ENCODE results near the gene PYURF.
"Not testable (repeated sequence)": the region's sequence is repeated elsewhere in the genome, so short reads cannot be mapped to it uniquely, and the experiment has no call there.

Gene PYURF, protein sequence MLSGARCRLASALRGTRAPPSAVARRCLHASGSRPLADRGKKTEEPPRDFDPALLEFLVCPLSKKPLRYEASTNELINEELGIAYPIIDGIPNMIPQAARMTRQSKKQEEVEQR

DNA sequence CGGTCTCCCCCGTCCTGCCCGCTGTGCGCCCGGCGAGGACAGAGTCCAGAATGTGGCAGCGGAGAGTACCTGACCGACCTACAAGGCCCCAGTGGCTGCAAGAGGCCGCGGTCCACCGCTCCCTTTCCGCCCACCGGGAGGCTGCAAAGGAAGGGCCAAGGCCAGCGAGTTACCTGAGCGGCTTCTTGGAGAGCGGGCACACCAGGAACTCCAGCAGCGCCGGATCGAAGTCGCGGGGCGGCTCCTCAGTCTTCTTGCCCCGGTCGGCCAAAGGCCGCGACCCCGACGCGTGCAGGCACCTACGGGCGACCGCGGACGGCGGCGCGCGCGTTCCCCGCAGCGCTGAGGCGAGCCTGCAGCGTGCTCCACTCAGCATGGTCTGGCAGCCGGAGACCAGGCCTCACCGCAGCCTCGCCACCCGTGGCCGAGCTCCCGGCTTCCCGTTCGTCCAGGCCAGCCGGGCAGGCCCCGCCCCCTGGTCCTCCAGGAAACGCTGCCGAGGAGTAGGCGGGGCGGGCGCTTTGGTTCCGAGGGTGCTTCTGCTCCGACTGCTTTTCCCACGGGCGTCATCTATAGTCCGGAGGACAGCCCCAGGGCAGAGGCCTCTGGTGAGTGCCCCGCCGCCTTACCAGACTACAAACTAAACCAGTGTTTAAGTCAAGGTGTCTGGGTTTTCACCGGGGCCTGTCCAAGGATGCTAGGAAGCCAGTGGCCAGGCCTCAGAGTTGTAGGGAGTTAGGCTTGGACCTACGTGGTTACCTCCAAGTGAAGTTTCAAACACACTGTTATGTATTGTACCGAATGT, at the start of gene PYURF:
Gene PYURF (minus strand): TSS at position 452 of the 805 bp plus-strand sequence. CDS start 76 bp downstream, at position 376.
- peaks cover 43% of the 10 kb centered on the region for H3K4me1 Mint-ChIP-seq (ENCODE audit: low read depth)
- H3K27ac Mint-ChIP-seq: peak within 1 kb of the TSS; percentile 89
- no peaks in the 10 kb centered on the region for H3K9me3 Mint-ChIP-seq
- H3K4me3 Mint-ChIP-seq: peak within 1 kb of the TSS; percentile 96
- H3K36me3 Mint-ChIP-seq (ENCODE audit: low read depth): peaks cover 14% of the 10 kb centered on the region
- no peaks in the 10 kb centered on the region for H3K27me3 Mint-ChIP-seq

DNA sequence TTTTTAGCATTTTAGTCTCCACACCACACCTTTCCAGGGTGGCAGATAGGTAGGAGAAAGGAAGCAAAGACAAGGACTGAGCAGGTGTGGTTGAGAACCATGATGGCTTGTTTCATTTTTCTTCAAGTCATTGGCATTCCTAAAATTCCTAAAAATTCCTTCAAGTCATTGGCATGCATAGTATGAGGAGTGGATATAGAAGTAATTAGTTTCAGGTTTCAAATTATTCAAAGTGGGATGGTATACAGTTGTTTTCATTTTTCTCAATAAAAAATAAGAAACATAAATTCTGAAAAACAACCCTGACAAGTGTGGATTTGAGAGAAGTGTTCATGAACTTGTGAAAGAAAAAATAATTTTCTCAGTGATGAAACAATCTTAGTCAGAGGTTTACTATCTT, 46.4 kb upstream of the PYURF start:
- Mint-ChIP-seq H3K27ac (no peak overlapping the region), H3K36me3 (ENCODE audit: low read depth) (no peaks in the 10 kb centered on the region)

DNA sequence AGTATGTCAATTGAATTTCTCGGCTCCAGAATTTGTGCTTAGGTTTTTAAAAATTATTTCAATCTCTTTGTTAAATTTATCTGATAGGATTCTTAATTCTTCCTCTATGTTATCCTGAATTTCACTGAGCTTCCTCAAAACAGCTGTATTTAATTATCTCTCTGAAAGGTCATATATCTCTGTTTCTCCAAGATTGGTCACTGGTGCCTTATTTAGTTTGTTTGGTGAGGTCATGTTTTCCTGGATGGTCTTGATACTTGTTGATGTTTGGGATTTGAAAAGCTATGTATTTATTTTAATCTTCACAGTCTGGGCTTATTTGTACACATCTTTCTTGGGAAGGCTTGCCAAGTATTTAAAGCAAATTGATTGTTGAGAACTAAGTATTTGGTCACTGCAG, 44.0 kb upstream of the PYURF start:
- no peaks in the 10 kb centered on the region for H3K27me3 Mint-ChIP-seq
- H3K27ac Mint-ChIP-seq: no peak overlapping the region
- H3K36me3 Mint-ChIP-seq (ENCODE audit: low read depth): no peaks in the 10 kb centered on the region
- H3K9me3 Mint-ChIP-seq: no peaks in the 10 kb centered on the region
- no peaks in the 10 kb centered on the region for H3K4me1 Mint-ChIP-seq (ENCODE audit: low read depth)
- H3K4me3 Mint-ChIP-seq: no peak overlapping the region

More for the DNA sequence above, 46.4 kb upstream of the PYURF start:
- no peaks in the 10 kb centered on the region for H3K9me3 Mint-ChIP-seq
- no peak overlapping the region for H3K4me3 Mint-ChIP-seq
- H3K27me3 Mint-ChIP-seq: no peaks in the 10 kb centered on the region
- no peaks in the 10 kb centered on the region for H3K4me1 Mint-ChIP-seq (ENCODE audit: low read depth)

GRCh38 chr4:88549815-88550214, 26.2 kb upstream of the PYURF start:
- Mint-ChIP-seq H3K4me1 (ENCODE audit: low read depth) (no peaks in the 10 kb centered on the region), H3K27me3 (no peaks in the 10 kb centered on the region), H3K27ac (no peak overlapping the region)

GRCh38 chr4:88539322-88540068, 15.9 kb upstream of the PYURF start:
- not testable (repeated sequence) for H3K9me3 Mint-ChIP-seq; H3K27me3 Mint-ChIP-seq; H3K4me3 Mint-ChIP-seq; H3K27ac Mint-ChIP-seq; H3K36me3 Mint-ChIP-seq (ENCODE audit: low read depth)
- H3K4me1 Mint-ChIP-seq (ENCODE audit: low read depth): peaks cover 23% of the 10 kb centered on the region

More at GRCh38 chr4:88549815-88550214, 26.2 kb upstream of the PYURF start:
- Mint-ChIP-seq H3K36me3 (ENCODE audit: low read depth) (no peaks in the 10 kb centered on the region), H3K4me3 (no peak overlapping the region), H3K9me3 (no peaks in the 10 kb centered on the region)

- Mint-ChIP-seq H3K36me3 (ENCODE audit: low read depth) (no peaks in the 10 kb centered on the region), H3K4me1 (ENCODE audit: low read depth) (peaks cover 27% of the 10 kb centered on the region), H3K9me3 (no peaks in the 10 kb centered on the region), H3K27ac (no peak overlapping the region), H3K27me3 (no peaks in the 10 kb centered on the region), H3K4me3 (no peak overlapping the region)
Observed at GRCh38 chr4:88537709-88538108, 14.1 kb upstream of the PYURF start.

GRCh38 chr4:88535090-88535755, 11.6 kb upstream of the PYURF start:
- Mint-ChIP-seq H3K4me3 (no peak overlapping the region), H3K36me3 (ENCODE audit: low read depth) (no peaks in the 10 kb centered on the region), H3K27me3 (no peaks in the 10 kb centered on the region), H3K27ac (peak overlapping the region; percentile 53), H3K9me3 (no peaks in the 10 kb centered on the region), H3K4me1 (ENCODE audit: low read depth) (peaks cover 27% of the 10 kb centered on the region)

DNA sequence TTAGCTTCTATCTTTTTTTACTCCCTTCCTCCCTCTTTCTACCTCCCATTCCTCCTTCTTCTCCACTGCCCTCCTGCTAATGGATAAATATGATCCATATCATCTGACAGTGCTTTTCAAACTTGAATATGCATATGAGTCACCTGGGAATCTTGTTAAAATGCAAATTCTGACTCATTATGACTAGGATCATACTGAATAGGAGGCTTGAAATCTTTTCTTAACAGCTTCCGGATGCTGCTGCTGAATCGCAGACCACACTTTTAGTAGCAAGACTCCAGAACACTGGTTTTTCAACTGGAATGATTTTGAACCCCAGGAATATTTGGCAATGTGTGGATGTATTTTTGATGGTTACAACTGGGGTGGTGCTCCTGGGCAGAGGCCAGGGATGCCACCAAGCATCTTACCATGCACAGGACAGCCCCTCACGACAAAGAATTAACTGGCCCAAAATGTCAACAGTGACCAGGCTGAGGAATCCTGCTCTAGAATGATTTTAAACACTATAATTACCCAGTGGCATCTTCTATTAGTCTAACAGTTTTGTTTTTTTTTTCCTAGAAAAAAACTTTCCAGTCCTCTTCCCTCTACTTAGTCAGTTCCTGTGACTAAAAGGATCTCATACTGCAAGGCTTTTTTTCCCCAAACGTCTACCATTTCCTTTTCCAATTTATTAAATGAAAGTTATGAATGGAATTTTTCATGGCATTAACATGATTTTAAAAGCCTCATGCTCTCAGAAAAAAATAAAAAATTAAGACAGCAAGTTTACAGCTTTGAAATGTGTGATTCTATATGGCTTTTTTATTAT, 10.6 kb upstream of the PYURF start:
- no peaks in the 10 kb centered on the region for H3K9me3 Mint-ChIP-seq
- no peaks in the 10 kb centered on the region for H3K27me3 Mint-ChIP-seq
- peaks cover 22% of the 10 kb centered on the region for H3K4me1 Mint-ChIP-seq (ENCODE audit: low read depth)
- no peak overlapping the region for H3K4me3 Mint-ChIP-seq
- no peaks in the 10 kb centered on the region for H3K36me3 Mint-ChIP-seq (ENCODE audit: low read depth)
- no peak overlapping the region for H3K27ac Mint-ChIP-seq

DNA sequence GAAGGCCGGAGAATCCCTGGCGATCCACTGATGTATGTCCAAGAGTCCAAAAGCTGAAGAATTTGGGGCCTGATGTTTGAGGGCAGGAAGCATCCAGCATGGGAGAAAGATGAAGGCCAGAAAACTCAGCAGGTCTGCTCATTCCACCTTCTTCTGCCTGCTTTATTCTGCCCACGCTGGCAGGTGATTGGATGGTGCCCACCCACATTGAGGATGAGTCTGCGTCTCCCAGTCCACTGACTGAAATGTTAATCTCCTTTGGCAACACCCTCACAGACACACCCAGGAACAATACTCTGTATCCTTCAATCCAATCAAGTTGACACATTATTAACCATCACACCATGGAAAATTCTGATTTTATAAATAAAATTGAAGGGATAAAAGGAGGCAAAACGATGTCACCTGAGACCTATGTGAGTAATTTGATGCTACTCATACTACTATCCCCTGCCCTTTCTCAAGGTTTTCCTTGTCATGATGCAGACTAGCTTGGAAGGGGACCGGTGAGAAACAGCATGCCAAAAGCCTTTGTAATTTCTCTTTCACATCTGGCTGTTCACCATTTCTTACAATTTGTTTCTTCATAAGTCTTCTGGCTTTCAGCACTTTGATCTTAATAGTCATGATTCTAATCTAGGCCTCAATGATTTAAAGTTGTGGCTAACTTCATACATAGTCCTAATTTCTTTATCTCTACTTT, 9.7 kb upstream of the PYURF start:
- Mint-ChIP-seq H3K4me1 (ENCODE audit: low read depth) (peaks cover 22% of the 10 kb centered on the region), H3K27ac (no peak overlapping the region), H3K27me3 (no peaks in the 10 kb centered on the region), H3K4me3 (no peak overlapping the region), H3K36me3 (ENCODE audit: low read depth) (no peaks in the 10 kb centered on the region), H3K9me3 (no peaks in the 10 kb centered on the region)

DNA sequence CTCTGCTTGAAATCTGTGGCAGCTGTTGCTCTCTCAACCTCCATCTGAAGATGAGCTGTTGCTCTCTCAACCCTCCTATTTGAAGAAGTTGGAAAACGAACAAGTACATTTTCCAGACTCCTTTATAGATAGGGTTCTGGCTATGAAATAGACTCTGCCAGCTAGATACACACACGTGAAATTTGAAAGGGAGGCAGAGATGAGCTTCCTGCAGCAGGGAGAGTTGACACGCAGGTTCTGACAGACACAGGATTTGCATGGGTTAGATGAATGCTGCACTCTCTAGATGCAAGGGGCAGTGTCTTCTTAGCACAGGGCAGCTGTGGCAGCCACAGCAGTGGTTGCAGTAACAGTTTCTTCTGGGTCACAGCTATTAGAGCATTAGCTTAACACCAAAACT, 8.0 kb upstream of the PYURF start:
- Mint-ChIP-seq H3K4me1 (ENCODE audit: low read depth) (peaks cover 25% of the 10 kb centered on the region), H3K36me3 (ENCODE audit: low read depth) (no peaks in the 10 kb centered on the region), H3K4me3 (no peak overlapping the region), H3K9me3 (no peaks in the 10 kb centered on the region), H3K27ac (no peak overlapping the region), H3K27me3 (no peaks in the 10 kb centered on the region)

DNA sequence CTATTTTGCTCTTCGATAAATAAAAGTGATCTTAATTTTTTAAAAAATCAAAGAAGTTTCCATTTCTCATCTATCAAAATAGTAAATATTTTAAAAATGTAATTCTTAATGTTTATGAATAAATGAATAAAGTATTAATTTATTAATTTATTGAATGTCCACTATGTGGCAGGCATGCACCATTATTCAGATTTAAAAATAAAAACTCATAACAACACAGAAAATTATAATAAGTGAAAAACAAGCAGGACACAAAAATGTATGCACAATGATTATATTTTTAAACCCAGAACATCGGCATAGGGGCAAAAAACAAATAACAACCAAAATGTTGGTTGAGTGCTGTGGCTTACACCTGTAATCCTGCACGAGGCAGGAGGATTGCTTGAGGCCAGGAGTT, 5.3 kb upstream of the PYURF start:
- no peaks in the 10 kb centered on the region for H3K9me3 Mint-ChIP-seq
- no peak overlapping the region for H3K4me3 Mint-ChIP-seq
- no peak overlapping the region for H3K27ac Mint-ChIP-seq
- H3K4me1 Mint-ChIP-seq (ENCODE audit: low read depth): peaks cover 25% of the 10 kb centered on the region
- H3K27me3 Mint-ChIP-seq: no peaks in the 10 kb centered on the region
- H3K36me3 Mint-ChIP-seq (ENCODE audit: low read depth): no peaks in the 10 kb centered on the region

- Mint-ChIP-seq H3K9me3 (no peaks in the 10 kb centered on the region), H3K4me1 (ENCODE audit: low read depth) (peaks cover 26% of the 10 kb centered on the region), H3K4me3 (no peak overlapping the region), H3K27me3 (no peaks in the 10 kb centered on the region), H3K27ac (peak overlapping the region; percentile 40), H3K36me3 (ENCODE audit: low read depth) (no peaks in the 10 kb centered on the region)
Observed at GRCh38 chr4:88527787-88528186, 4.2 kb upstream of the PYURF start.

DNA sequence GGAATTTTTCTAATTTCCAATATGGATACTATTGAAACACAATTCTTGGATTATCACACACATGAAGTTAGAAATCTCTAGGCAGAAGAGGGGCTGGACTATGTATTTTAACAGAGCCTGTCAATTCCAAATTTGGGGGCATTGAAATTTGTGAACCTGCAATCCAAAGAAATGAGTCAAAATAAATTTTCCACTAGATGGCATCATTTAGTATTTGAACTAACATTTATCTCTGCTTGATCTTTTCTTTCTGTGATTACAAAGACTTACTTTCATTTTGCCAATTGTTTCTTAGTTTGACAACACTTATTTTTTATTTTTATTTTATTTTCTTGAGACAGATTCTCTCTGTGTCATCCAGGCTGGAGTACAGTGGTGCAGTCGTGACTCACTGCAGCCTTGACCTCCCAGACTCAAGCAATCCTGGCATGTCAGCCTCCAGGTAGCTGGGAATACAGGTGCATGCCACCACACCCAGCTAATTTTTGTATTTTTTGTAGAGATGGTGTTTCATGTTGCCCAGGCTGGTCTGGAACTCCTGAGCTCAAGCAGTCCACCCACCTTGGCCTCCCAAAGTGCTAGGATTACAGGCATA, 2.7 kb upstream of the PYURF start:
- peaks cover 38% of the 10 kb centered on the region for H3K4me1 Mint-ChIP-seq (ENCODE audit: low read depth)
- peaks cover 4% of the 10 kb centered on the region for H3K36me3 Mint-ChIP-seq (ENCODE audit: low read depth)
- H3K4me3 Mint-ChIP-seq: no peak overlapping the region
- no peaks in the 10 kb centered on the region for H3K9me3 Mint-ChIP-seq
- H3K27me3 Mint-ChIP-seq: no peaks in the 10 kb centered on the region
- no peak overlapping the region for H3K27ac Mint-ChIP-seq
